HEK293 (cell line): ENCODE results near the gene IGSF21.

Source experiments
- CTCF ChIP-seq: fragments of 450-650 bp; formaldehyde crosslinking; IDR thresholded peaks from 2 replicates; pipeline ENCODE4 v1.5.1; 2016; ENCODE audit warnings: missing biosample characterization, missing genetic modification characterization
- KLF7 ChIP-seq: fragments of 450-650 bp; formaldehyde crosslinking; IDR thresholded peaks from 2 replicates; pipeline ENCODE4 v1.5.1; 2016; ENCODE audit warnings: missing biosample characterization, missing genetic modification characterization, borderline replicate concordance
- ZBTB26 ChIP-seq: fragments of 450-650 bp; formaldehyde crosslinking; optimal IDR thresholded peaks from 2 replicates; pipeline ENCODE3; 2016; ENCODE audit warnings: missing biosample characterization, mild to moderate bottlenecking, missing genetic modification characterization
- ZNF16 ChIP-seq: fragments of 450-650 bp; formaldehyde crosslinking; IDR thresholded peaks from 2 replicates; pipeline ENCODE4 v1.5.1; 2016; ENCODE audit warnings: low read depth, missing biosample characterization, missing genetic modification characterization
- ZNF24 ChIP-seq: fragments of 450-650 bp; formaldehyde crosslinking; IDR thresholded peaks from 2 replicates; pipeline ENCODE4 v1.5.1; 2016; ENCODE audit warnings: missing biosample characterization, missing genetic modification characterization
- ZNF280C ChIP-seq: fragments of 450-650 bp; formaldehyde crosslinking; IDR thresholded peaks from 2 replicates; pipeline ENCODE4 v1.5.1; 2016; ENCODE audit warnings: missing biosample characterization, missing genetic modification characterization
- ZNF350 ChIP-seq: fragments of 450-650 bp; formaldehyde crosslinking; IDR thresholded peaks from 2 replicates; pipeline ENCODE4 v1.5.0; 2017; ENCODE audit warnings: missing biosample characterization, mild to moderate bottlenecking, missing genetic modification characterization
- ZNF621 ChIP-seq: fragments of 450-650 bp; formaldehyde crosslinking; IDR thresholded peaks from 2 replicates; pipeline ENCODE4 v1.5.1; 2017; ENCODE audit warnings: missing biosample characterization, missing genetic modification characterization
- ZNF660 ChIP-seq: fragments of 450-650 bp; IDR thresholded peaks from 2 replicates; pipeline ENCODE4 v1.5.1; 2018; ENCODE audit warnings: missing biosample characterization, mild to moderate bottlenecking, missing genetic modification characterization
- TF ChIP-seq, protein P1 (sequence below): fragments of 450-650 bp; IDR thresholded peaks from 2 replicates; pipeline ENCODE4 v1.5.1; 2018; ENCODE audit warnings: missing biosample characterization, mild to moderate bottlenecking, missing genetic modification characterization

GRCh38 chr1:18354612-18355011 is 247.0 kb downstream of the IGSF21 start:
- TF ChIP-seq CTCF (tag by site-specific recombination) (no peak), ZNF280C (tag by site-specific recombination) (no peak), ZNF24 (no peak), KLF7 (no peak), ZNF660 (tag by site-specific recombination) (no peak), ZNF621 (tag by site-specific recombination) (no peak), ZNF350 (tag by site-specific recombination) (no peak), ZNF16 (tag by site-specific recombination) (no peak), ZBTB26 (tag by site-specific recombination) (no peak)
- TF ChIP-seq, protein P1, sequence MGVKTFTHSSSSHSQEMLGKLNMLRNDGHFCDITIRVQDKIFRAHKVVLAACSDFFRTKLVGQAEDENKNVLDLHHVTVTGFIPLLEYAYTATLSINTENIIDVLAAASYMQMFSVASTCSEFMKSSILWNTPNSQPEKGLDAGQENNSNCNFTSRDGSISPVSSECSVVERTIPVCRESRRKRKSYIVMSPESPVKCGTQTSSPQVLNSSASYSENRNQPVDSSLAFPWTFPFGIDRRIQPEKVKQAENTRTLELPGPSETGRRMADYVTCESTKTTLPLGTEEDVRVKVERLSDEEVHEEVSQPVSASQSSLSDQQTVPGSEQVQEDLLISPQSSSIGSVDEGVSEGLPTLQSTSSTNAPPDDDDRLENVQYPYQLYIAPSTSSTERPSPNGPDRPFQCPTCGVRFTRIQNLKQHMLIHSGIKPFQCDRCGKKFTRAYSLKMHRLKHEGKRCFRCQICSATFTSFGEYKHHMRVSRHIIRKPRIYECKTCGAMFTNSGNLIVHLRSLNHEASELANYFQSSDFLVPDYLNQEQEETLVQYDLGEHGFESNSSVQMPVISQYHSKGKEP (tag by site-specific recombination), result no peak
